Measurements from ENCODE around the gene ARHGAP26. TPM values are rescaled to one million over a fixed set of nuclear protein-coding genes. Genes with fewer than 3 reads are reported as not detected.

ARHGAP26 gene
- total RNA-seq, 1 donor = 7.6 TPM

DNA sequence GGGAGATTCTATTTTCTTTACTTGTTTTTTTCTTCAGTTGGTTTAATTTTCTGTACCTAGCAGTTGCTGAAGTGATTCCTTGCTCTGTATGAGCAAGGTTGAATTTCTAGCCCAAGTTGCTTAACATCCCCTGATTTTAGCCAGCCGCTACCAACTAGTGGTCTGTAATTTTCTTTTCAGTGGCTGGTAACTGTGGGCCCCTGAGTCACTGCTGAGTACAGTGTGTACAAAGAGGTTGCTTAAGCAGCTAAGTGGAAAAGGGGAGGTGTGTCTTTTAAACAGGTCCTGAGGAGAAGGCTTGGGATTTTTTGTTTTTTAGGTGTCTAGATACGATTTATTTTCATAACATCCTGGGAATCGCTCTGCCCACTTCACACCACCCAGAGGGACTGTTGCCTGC, 378.6 kb downstream of the ARHGAP26 start:
- Histone ChIP-seq H3K4me2 (ENCODE audit: insufficient read depth, low read length) (peak overlapping the region; percentile 45), H3K27me3 (ENCODE audit: insufficient read depth, low read length) (no peaks in the 10 kb centered on the region), H3K4me1 (ENCODE audit: insufficient read depth, low read length) (peaks cover 58% of the 10 kb centered on the region), H3K4me3 (ENCODE audit: insufficient read depth, low read length) (no peak overlapping the region), H3K79me2 (ENCODE audit: insufficient read depth, low read length) (no peaks in the 10 kb centered on the region), H2AFZ (ENCODE audit: low read length) (no peak overlapping the region), H4K20me1 (ENCODE audit: insufficient read depth, low read length) (no peaks in the 10 kb centered on the region), H3K9me3 (ENCODE audit: low read depth, low read length) (no peaks in the 10 kb centered on the region), H3K27ac (ENCODE audit: low read depth, low read length) (peak overlapping the region; percentile 79), H3K36me3 (ENCODE audit: insufficient read depth, low read length) (no peaks in the 10 kb centered on the region)
- DNase-seq (ENCODE audit: insufficient read length, low spot score, missing footprints) = no peak
- TF ChIP-seq, protein P1, sequence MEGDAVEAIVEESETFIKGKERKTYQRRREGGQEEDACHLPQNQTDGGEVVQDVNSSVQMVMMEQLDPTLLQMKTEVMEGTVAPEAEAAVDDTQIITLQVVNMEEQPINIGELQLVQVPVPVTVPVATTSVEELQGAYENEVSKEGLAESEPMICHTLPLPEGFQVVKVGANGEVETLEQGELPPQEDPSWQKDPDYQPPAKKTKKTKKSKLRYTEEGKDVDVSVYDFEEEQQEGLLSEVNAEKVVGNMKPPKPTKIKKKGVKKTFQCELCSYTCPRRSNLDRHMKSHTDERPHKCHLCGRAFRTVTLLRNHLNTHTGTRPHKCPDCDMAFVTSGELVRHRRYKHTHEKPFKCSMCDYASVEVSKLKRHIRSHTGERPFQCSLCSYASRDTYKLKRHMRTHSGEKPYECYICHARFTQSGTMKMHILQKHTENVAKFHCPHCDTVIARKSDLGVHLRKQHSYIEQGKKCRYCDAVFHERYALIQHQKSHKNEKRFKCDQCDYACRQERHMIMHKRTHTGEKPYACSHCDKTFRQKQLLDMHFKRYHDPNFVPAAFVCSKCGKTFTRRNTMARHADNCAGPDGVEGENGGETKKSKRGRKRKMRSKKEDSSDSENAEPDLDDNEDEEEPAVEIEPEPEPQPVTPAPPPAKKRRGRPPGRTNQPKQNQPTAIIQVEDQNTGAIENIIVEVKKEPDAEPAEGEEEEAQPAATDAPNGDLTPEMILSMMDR (IDR thresholded peaks at IDR 0.05; ENCODE audit: extremely low read depth, low read depth, low read length) = no peak

DNA sequence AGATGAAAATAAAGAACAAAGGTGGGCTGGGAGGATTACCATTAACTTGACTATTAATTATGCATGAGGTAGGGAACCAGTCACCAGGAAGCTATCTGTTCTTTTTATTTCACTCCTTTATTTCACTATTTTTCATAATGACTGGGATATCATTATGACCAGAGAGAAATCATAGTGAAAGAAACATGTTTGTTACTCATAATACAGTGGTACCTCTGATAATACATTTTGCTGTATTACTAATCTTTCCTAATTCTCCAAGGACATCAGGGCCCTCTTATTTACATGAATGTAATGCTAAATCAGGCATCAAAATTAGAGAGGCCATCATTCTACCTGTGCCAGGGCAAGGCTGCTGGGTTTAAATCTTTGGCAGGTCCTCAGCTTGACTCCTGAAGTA, 379.6 kb downstream of the ARHGAP26 start:
- Histone ChIP-seq H3K27me3 (ENCODE audit: insufficient read depth, low read length) (no peaks in the 10 kb centered on the region), H2AFZ (ENCODE audit: low read length) (no peak overlapping the region), H3K4me3 (ENCODE audit: insufficient read depth, low read length) (no peak overlapping the region), H3K27ac (ENCODE audit: low read depth, low read length) (no peak overlapping the region), H3K79me2 (ENCODE audit: insufficient read depth, low read length) (no peaks in the 10 kb centered on the region), H3K9me3 (ENCODE audit: low read depth, low read length) (no peaks in the 10 kb centered on the region), H3K36me3 (ENCODE audit: insufficient read depth, low read length) (no peaks in the 10 kb centered on the region), H4K20me1 (ENCODE audit: insufficient read depth, low read length) (no peaks in the 10 kb centered on the region), H3K4me2 (ENCODE audit: insufficient read depth, low read length) (no peak overlapping the region), H3K4me1 (ENCODE audit: insufficient read depth, low read length) (peaks cover 57% of the 10 kb centered on the region)
- DNase-seq (ENCODE audit: insufficient read length, low spot score, missing footprints) = no peak
- TF ChIP-seq, protein P1 (IDR thresholded peaks at IDR 0.05; ENCODE audit: extremely low read depth, low read depth, low read length) = no peak

DNA sequence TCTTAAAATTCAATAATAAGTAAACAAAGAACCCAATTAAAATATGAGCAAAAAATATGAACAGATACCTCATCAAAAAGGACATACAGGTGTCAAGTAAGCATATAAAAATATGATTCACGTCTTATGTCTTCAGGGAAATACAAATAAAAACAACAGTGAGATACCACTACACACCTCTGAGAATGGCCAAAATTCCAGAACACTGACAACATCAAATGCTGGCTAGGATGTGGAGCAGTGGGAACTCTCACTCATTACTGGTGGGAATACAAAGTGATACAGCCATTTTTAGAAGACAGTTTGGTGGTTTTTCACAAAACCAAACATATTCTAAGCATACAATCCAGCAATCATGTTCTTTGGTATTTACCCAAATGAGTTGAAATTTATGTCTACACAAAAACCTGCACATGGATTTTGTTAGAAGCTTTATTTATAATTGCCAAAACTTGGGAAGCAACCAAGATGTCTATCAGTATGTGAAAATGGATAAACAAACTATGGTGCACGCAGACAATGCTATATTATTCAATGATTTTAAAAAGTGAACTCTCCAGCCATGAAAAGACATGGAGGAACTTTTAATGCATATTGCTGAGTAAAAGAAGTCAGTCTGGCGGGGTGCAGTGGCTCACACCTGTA, 381.0 kb downstream of the ARHGAP26 start:
- no peak for DNase-seq (ENCODE audit: insufficient read length, low spot score, missing footprints)
- Histone ChIP-seq H3K4me3 (ENCODE audit: insufficient read depth, low read length) (no peak overlapping the region), H3K79me2 (ENCODE audit: insufficient read depth, low read length) (no peaks in the 10 kb centered on the region), H4K20me1 (ENCODE audit: insufficient read depth, low read length) (no peaks in the 10 kb centered on the region), H3K9me3 (ENCODE audit: low read depth, low read length) (no peaks in the 10 kb centered on the region), H3K4me2 (ENCODE audit: insufficient read depth, low read length) (no peak overlapping the region), H3K36me3 (ENCODE audit: insufficient read depth, low read length) (no peaks in the 10 kb centered on the region), H3K4me1 (ENCODE audit: insufficient read depth, low read length) (peaks cover 58% of the 10 kb centered on the region), H3K27me3 (ENCODE audit: insufficient read depth, low read length) (no peaks in the 10 kb centered on the region), H3K27ac (ENCODE audit: low read depth, low read length) (no peak overlapping the region), H2AFZ (ENCODE audit: low read length) (no peak overlapping the region)
- TF ChIP-seq, protein P1 (IDR thresholded peaks at IDR 0.05; ENCODE audit: extremely low read depth, low read depth, low read length) = no peak

DNA sequence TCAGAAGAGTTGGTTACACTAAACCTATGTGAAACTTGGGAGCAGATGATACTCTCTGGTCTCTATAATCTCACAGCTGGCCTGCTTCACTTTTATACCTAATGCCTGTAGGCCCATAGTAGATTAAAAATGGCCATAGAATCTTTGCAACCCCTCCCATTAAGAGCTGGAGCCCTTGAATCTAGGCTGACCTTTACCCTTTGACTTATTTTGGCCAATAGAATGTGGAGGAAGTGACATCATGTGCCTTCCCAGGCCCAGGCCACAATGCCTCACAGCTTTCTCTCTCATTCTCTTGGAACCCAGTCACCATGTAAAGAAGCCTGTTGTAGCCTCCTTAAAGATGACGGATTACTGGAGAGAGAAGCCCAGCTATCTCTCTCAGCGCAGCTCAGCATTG, 382.3 kb downstream of the ARHGAP26 start:
- peak overlapping the region; percentile 93 for H3K27ac ChIP-seq (ENCODE audit: low read depth, low read length)
- no peak overlapping the region for H2AFZ ChIP-seq (ENCODE audit: low read length)
- H4K20me1 ChIP-seq (ENCODE audit: insufficient read depth, low read length) = no peaks in the 10 kb centered on the region
- no peaks in the 10 kb centered on the region for H3K27me3 ChIP-seq (ENCODE audit: insufficient read depth, low read length)
- TF ChIP-seq, protein P1 (IDR thresholded peaks at IDR 0.05; ENCODE audit: extremely low read depth, low read depth, low read length) = no peak
- no peaks in the 10 kb centered on the region for H3K79me2 ChIP-seq (ENCODE audit: insufficient read depth, low read length)
- H3K4me2 ChIP-seq (ENCODE audit: insufficient read depth, low read length) = no peak overlapping the region
- DNase-seq (ENCODE audit: insufficient read length, low spot score, missing footprints) = no peak
- H3K36me3 ChIP-seq (ENCODE audit: insufficient read depth, low read length) = no peaks in the 10 kb centered on the region
- H3K9me3 ChIP-seq (ENCODE audit: low read depth, low read length) = no peaks in the 10 kb centered on the region
- H3K4me1 ChIP-seq (ENCODE audit: insufficient read depth, low read length) = peaks cover 58% of the 10 kb centered on the region
- H3K4me3 ChIP-seq (ENCODE audit: insufficient read depth, low read length) = no peak overlapping the region
